Endothelial cell of umbilical vein (primary cell): ENCODE results near the gene UPF2. TPM values are rescaled to one million over a fixed set of nuclear protein-coding genes. Genes with fewer than 3 reads are reported as not detected.

Experiments used
- BruUV-seq: library from RNA; stranded (reverse); fragments of 400-500 nt; replicated peaks from 2 replicates; lab custom pipeline; 2021; lab: Mats Ljungman, UMichigan
- CTCF ChIA-PET: fragments of 300-600, 350-600 bp; sonication (Branson Sonifier 250); formaldehyde crosslinking; loops from one replicate; lab custom pipeline; 2021; ENCODE audit warnings: antibody characterized with exemption, inconsistent platforms; lab: Charles Lee
- POLR2A ChIA-PET: fragments of 300-600, 350-600 bp; sonication (Branson Sonifier 250); formaldehyde crosslinking; loops from one replicate; lab custom pipeline; 2021; ENCODE audit warnings: antibody characterized with exemption, inconsistent platforms; lab: Charles Lee
- DNase-seq: peaks from one replicate; pipeline ENCODE4 v3.0.0-alpha.2; 2011; ENCODE audit warnings: low read depth, low spot score
- FAIRE-seq: peaks from 2 replicates; lab custom pipeline; 2011; peaks lifted over from hg19 to GRCh38; lab: Jason Lieb, UNC
- H2AFZ ChIP-seq: 2 replicates; pipeline ENCODE4 v1.6.0; 2012; ENCODE audit warnings: low read depth, low read length, control low read depth, inconsistent platforms
- H3K27ac ChIP-seq: 2 replicates; pipeline ENCODE4 v1.5.1; 2011; ENCODE audit warnings: low read depth, mild to moderate bottlenecking, control low read depth, low read length, moderate library complexity; ENCODE audit not compliant: insufficient read depth
- H3K27me3 ChIP-seq, 2 experiments: 2 replicates each; pipeline versions ENCODE4 v1.6.0 to v1.6.1; 2011; ENCODE audit warnings: low read length in 2 of 2, mixed read lengths in 1 of 2; ENCODE audit not compliant: control insufficient read depth in 2 of 2, insufficient read depth in 2 of 2
- H3K36me3 ChIP-seq, 2 experiments: 2 replicates in 1 of 2; 3 replicates in 1 of 2; pipeline ENCODE4 v1.5.1; 2011; ENCODE audit warnings: low read length in 2 of 2, mild to moderate bottlenecking in 1 of 2, moderate library complexity in 1 of 2; ENCODE audit not compliant: control insufficient read depth in 2 of 2, insufficient read depth in 2 of 2; ENCODE audit errors: extremely low read depth in 1 of 2
- H3K4me1 ChIP-seq: 3 replicates; pipeline ENCODE4 v1.5.1; 2011; ENCODE audit warnings: mild to moderate bottlenecking, low read length; ENCODE audit not compliant: control insufficient read depth, insufficient read depth; ENCODE audit errors: extremely low read depth
- H3K4me2 ChIP-seq: 2 replicates; pipeline ENCODE4 v1.6.1; 2011; ENCODE audit warnings: low read length, control low read depth, mixed read lengths; ENCODE audit not compliant: insufficient read depth
- H3K4me3 ChIP-seq, 3 experiments: fragments of 200-600 bp in 1 of 3; sonication (generic), shearing (Covaris generic) in 1 of 3; replicated peaks in 1 of 3; 2 replicates each; pipeline ENCODE4 v1.5.1; 2011 to 2016; ENCODE audit warnings: control low read depth in 3 of 3, low read length in 3 of 3, mild to moderate bottlenecking in 2 of 3, inconsistent platforms in 1 of 3, low read depth in 1 of 3, moderate library complexity in 1 of 3; ENCODE audit not compliant: insufficient read depth in 1 of 3
- H3K79me2 ChIP-seq: 2 replicates; pipeline ENCODE4 v1.6.0; 2012; ENCODE audit warnings: low read length, inconsistent platforms; ENCODE audit not compliant: control insufficient read depth, insufficient read depth
- H3K9ac ChIP-seq: replicated peaks from 2 replicates; pipeline ENCODE3; 2011; ENCODE audit warnings: low read length, control low read depth; ENCODE audit not compliant: insufficient read depth; ENCODE audit errors: extremely low read depth
- H3K9me1 ChIP-seq: replicated peaks from 3 replicates; pipeline ENCODE4 v1.6.0; 2011; ENCODE audit warnings: mild to moderate bottlenecking, low read length; ENCODE audit not compliant: control insufficient read depth, insufficient read depth; ENCODE audit errors: extremely low read depth
- H3K9me3 ChIP-seq: replicated peaks from 2 replicates; pipeline ENCODE4 v1.5.1; 2012; ENCODE audit warnings: low read length, inconsistent platforms; ENCODE audit not compliant: control insufficient read depth, insufficient read depth
- H4K20me1 ChIP-seq: replicated peaks from 2 replicates; pipeline ENCODE3; 2011; ENCODE audit warnings: mild to moderate bottlenecking, low read length; ENCODE audit not compliant: control insufficient read depth, insufficient read depth; ENCODE audit errors: extremely low read depth
- EZH2 ChIP-seq: IDR thresholded peaks from 2 replicates; pipeline ENCODE4 v1.6.1; 2012; ENCODE audit warnings: borderline replicate concordance, low read depth, mild to moderate bottlenecking, moderate library complexity, low read length, inconsistent platforms; ENCODE audit not compliant: severe bottlenecking
- FOS ChIP-seq: IDR thresholded peaks from 2 replicates; pipeline ENCODE4 v1.6.1; 2011; ENCODE audit warnings: mild to moderate bottlenecking, low read length, moderate library complexity, borderline replicate concordance; ENCODE audit not compliant: insufficient read depth
- GATA2 ChIP-seq: IDR thresholded peaks from 2 replicates; pipeline ENCODE4 v1.7.0; 2011; ENCODE audit warnings: low read depth, mild to moderate bottlenecking, moderate library complexity, mixed read lengths, low read length; ENCODE audit not compliant: insufficient read length, insufficient read depth
- JUN ChIP-seq: IDR thresholded peaks from 2 replicates; pipeline ENCODE4 v1.6.1; 2011; ENCODE audit warnings: borderline replicate concordance, low read depth; ENCODE audit not compliant: insufficient read length, insufficient read depth
- MYC ChIP-seq: IDR thresholded peaks from one replicate; pipeline ENCODE4 v1.6.1; 2011; ENCODE audit warnings: mild to moderate bottlenecking, low read depth, low read length
- POLR2A ChIP-seq: IDR thresholded peaks from 2 replicates; pipeline ENCODE4 v1.6.1; 2012; ENCODE audit warnings: low read depth, mild to moderate bottlenecking, control low read depth, low read length
- dilution Hi-C: fragments of 300-500 bp; cut with MboI; formaldehyde crosslinking; loops from one replicate; pipeline ENCODE4 v1.15.0; 2019; ENCODE audit warnings: low sequenced_read_pairs; ENCODE audit not compliant: extremely low pct_ligation_motif_present
- intact Hi-C: fragments of 100-400 bp; cut with micrococcal nuclease; formaldehyde crosslinking; loops from one replicate; pipeline ENCODE4 v1.10.0; 2022
- polyA plus RNA-seq, 4 experiments: library from polyadenylated mRNA; depleted of rRNA in 3 of 4; stranded (reverse) in 3 of 4; unstranded in 1 of 4; fragments of >200 nt; gene quantifications; 2 replicates each; pipeline versions ENCODE4 v1.2.1 to v1.2.3, GENCODE V29; 2011 to 2012; ENCODE audit warnings: missing spikeins in 1 of 4
- total RNA-seq: library from RNA; stranded (reverse); gene quantifications from 2 replicates; pipeline ENCODE4 v1.2.3, GENCODE V29; 2021
- TF ChIP-seq, protein P1 (sequence below), 2 donors: IDR thresholded peaks; 1 replicate in 1 of 2; 2 replicates in 1 of 2; pipeline ENCODE4 v1.5.1; 2011; ENCODE audit warnings: low read length in 2 of 2, mild to moderate bottlenecking in 2 of 2, moderate library complexity in 2 of 2, control low read depth in 1 of 2, inconsistent platforms in 1 of 2, low read depth in 1 of 2; ENCODE audit not compliant: insufficient read depth in 1 of 2; ENCODE audit errors: extremely low read depth in 1 of 2
- TF ChIP-seq, protein P2 (sequence below): IDR thresholded peaks from 2 replicates; pipeline ENCODE4 v1.6.1; 2011; ENCODE audit not compliant: insufficient read depth, insufficient read length

The UPF2 gene
- total and polyA plus RNA-seq, 2 donors (not counting 3 experiments of a cell fraction or from before 2014, with no cell fraction given), result 4.8 to 27.7 TPM

DNA sequence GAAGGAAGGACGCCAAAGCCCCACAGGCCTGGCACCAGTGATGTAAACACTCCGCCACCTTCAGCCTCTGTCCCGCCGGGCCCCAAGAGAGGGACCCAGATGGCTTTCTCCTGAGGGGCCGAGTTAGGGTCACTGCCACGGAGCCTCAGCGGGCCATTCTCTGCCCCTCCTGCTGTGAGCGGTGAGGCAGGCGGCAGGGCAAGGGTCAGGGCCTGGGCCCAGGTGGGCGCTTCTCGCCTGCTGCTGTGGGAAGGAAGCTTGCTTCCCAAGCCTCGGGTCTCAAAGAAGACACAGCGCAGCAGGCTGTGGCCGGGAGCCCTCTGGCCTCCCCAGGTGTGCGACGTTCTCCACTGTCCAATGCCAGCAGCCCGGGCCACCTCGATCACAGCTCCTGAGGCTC lies 134.7 kb downstream of the UPF2 start:
- H3K4me3 ChIP-seq, result no peak overlapping the region
- no peaks in the 10 kb centered on the region for H3K4me1 ChIP-seq
- no peaks in the 10 kb centered on the region for H3K9me3 ChIP-seq
- FAIRE-seq, result no peak
- H3K27me3 ChIP-seq, result no peaks in the 10 kb centered on the region
- no peak overlapping the region for H2AFZ ChIP-seq
- TF ChIP-seq EZH2, result no peak
- no peak overlapping the region for H3K27ac ChIP-seq
- BruUV-seq, result no TSS peak
- ChIA-PET CTCF (no interaction called here), POLR2A (no interaction called here)
- no peaks in the 10 kb centered on the region for H3K79me2 ChIP-seq
- no peaks in the 10 kb centered on the region for H3K36me3 ChIP-seq
- intact Hi-C loops (no loop called here), dilution Hi-C loops (no loop called here)
- no peak for DNase-seq
- H3K4me2 ChIP-seq, result no peak overlapping the region
- no peaks in the 10 kb centered on the region for H3K9me1 ChIP-seq
- no peaks in the 10 kb centered on the region for H4K20me1 ChIP-seq
- H3K9ac ChIP-seq, result no peak overlapping the region

DNA sequence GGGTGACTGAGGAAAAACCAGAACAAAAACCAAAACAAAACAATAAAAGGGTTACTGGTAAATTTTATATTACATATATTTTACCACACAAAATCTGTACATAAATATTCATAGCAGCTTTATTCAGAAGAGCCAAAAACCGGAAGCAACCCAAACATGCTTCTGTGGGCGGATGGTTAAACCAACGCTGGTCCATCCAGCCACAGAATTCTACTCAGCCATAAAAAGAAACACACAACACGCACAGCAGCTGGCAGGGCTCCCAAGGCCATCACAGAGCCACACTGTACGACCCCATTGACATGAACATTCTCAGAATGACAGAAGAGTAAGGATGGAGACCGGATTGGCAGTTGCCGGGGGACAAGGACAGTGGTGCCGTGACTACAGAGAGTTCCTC lies 135.9 kb downstream of the UPF2 start:
- intact Hi-C loops (no loop called here), dilution Hi-C loops (no loop called here)
- Histone ChIP-seq H3K9ac (no peak overlapping the region), H2AFZ (no peak overlapping the region), H3K79me2 (no peaks in the 10 kb centered on the region), H3K27ac (no peak overlapping the region), H3K4me3 (no peak overlapping the region), H3K27me3 (peaks cover under 1 to 2% of the 10 kb centered on the region in 2 experiments), H3K4me2 (no peak overlapping the region), H4K20me1 (no peaks in the 10 kb centered on the region), H3K9me1 (no peaks in the 10 kb centered on the region), H3K36me3 (no peaks in the 10 kb centered on the region), H3K4me1 (no peaks in the 10 kb centered on the region), H3K9me3 (no peaks in the 10 kb centered on the region)
- TF ChIP-seq EZH2, result no peak
- TF ChIP-seq MYC, result no peak
- no peak for TF ChIP-seq JUN
- no peak for TF ChIP-seq FOS
- no peak for TF ChIP-seq GATA2
- TF ChIP-seq, protein P1, sequence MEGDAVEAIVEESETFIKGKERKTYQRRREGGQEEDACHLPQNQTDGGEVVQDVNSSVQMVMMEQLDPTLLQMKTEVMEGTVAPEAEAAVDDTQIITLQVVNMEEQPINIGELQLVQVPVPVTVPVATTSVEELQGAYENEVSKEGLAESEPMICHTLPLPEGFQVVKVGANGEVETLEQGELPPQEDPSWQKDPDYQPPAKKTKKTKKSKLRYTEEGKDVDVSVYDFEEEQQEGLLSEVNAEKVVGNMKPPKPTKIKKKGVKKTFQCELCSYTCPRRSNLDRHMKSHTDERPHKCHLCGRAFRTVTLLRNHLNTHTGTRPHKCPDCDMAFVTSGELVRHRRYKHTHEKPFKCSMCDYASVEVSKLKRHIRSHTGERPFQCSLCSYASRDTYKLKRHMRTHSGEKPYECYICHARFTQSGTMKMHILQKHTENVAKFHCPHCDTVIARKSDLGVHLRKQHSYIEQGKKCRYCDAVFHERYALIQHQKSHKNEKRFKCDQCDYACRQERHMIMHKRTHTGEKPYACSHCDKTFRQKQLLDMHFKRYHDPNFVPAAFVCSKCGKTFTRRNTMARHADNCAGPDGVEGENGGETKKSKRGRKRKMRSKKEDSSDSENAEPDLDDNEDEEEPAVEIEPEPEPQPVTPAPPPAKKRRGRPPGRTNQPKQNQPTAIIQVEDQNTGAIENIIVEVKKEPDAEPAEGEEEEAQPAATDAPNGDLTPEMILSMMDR (IDR thresholded peaks at IDR 0.05; ENCODE audit: extremely low read depth in 1 of 2, insufficient read depth in 1 of 2, low read depth in 1 of 2, low read length in 2 of 2), result no peak
- TF ChIP-seq, protein P2, sequence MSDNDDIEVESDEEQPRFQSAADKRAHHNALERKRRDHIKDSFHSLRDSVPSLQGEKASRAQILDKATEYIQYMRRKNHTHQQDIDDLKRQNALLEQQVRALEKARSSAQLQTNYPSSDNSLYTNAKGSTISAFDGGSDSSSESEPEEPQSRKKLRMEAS, result no peak
- TF ChIP-seq POLR2A, result no peak
- BruUV-seq, result no TSS peak
- CTCF ChIA-PET, result no interaction called here
- no peak for DNase-seq
- POLR2A ChIA-PET, result no interaction called here
- FAIRE-seq, result no peak
